Testis (tissue), 2 donors: Measurements from ENCODE around the gene DPYD.

Experiments
- CTCF ChIP-seq, 3 experiments: fragments of 450-650 bp in 2 of 3; fragments of 200-600 bp in 1 of 3; sonication (generic) in 1 of 3; IDR thresholded peaks; one replicate each; pipeline ENCODE4 v1.5.1; 2016 to 2019; ENCODE audit warnings: antibody characterized with exemption in 3 of 3, mild to moderate bottlenecking in 2 of 3, moderate library complexity in 1 of 3
- POLR2A ChIP-seq: fragments of 450-650 bp; IDR thresholded peaks from one replicate; pipeline ENCODE4 v1.6.1; 2017; ENCODE audit warnings: antibody characterized with exemption, mild to moderate bottlenecking, moderate library complexity

GRCh38 chr1:97761637-97762036 lies 159.2 kb downstream of the DPYD start:
- TF ChIP-seq CTCF (IDR thresholded peaks at IDR 0.05) (no peak), POLR2A (no peak)
